Neuronal stem cell (in vitro differentiated cells): ENCODE results near the gene FAM25A.
"Not testable (repeated sequence)": the region's sequence is repeated elsewhere in the genome, so short reads cannot be mapped to it uniquely, and the experiment has no call there.

Source experiments
- DNase-seq: peaks from one replicate; pipeline ENCODE4 v3.0.0-alpha.2; 2013; ENCODE audit warnings: low spot score
- H2AFZ ChIP-seq: one replicate; pipeline ENCODE4 v1.6.1; 2013; ENCODE audit warnings: mild to moderate bottlenecking, low read length, inconsistent platforms
- H2AK5ac ChIP-seq: 2 replicates; pipeline ENCODE4 v1.6.1; 2013; ENCODE audit warnings: low read depth, mild to moderate bottlenecking, inconsistent platforms, low read length, moderate library complexity, mixed read lengths
- H2BK120ac ChIP-seq: 2 replicates; pipeline ENCODE4 v1.6.1; 2013; ENCODE audit warnings: low read depth, mild to moderate bottlenecking, inconsistent platforms, low read length, moderate library complexity, mixed read lengths
- H2BK12ac ChIP-seq: one replicate; pipeline ENCODE4 v1.6.1; 2013; ENCODE audit warnings: low read length, inconsistent platforms
- H2BK15ac ChIP-seq: 2 replicates; pipeline ENCODE4 v1.6.1; 2013; ENCODE audit warnings: mild to moderate bottlenecking, low read length, inconsistent platforms, mixed read lengths
- H2BK5ac ChIP-seq: one replicate; pipeline ENCODE4 v1.6.1; 2013; ENCODE audit warnings: inconsistent platforms, mild to moderate bottlenecking, low read length, moderate library complexity
- H3K14ac ChIP-seq: one replicate; pipeline ENCODE4 v1.6.1; 2013; ENCODE audit warnings: low read length, inconsistent platforms
- H3K18ac ChIP-seq: 2 replicates; pipeline ENCODE4 v1.6.1; 2013; ENCODE audit warnings: low read length, inconsistent platforms
- H3K23ac ChIP-seq: 2 replicates; pipeline ENCODE4 v1.6.1; 2013; ENCODE audit warnings: low read depth, mild to moderate bottlenecking, mixed read lengths, low read length, inconsistent platforms; ENCODE audit not compliant: poor library complexity
- H3K27ac ChIP-seq: replicated peaks from 3 replicates; pipeline ENCODE4 v1.5.1; 2013; ENCODE audit warnings: low read length, inconsistent platforms
- H3K27me3 ChIP-seq, 3 experiments: 2 replicates each; pipeline ENCODE4 v1.6.1; 2013; ENCODE audit warnings: low read length in 3 of 3, mild to moderate bottlenecking in 2 of 3, inconsistent platforms in 1 of 3, low read depth in 1 of 3, mixed read lengths in 1 of 3, moderate library complexity in 1 of 3; ENCODE audit not compliant: control insufficient read depth in 3 of 3, insufficient read depth in 3 of 3
- H3K36me3 ChIP-seq, 2 donors: replicated peaks in 1 of 2; 2 replicates each; pipeline ENCODE4 v1.6.1; 2013; ENCODE audit warnings: low read length in 2 of 2; ENCODE audit not compliant: control insufficient read depth in 2 of 2, insufficient read depth in 2 of 2
- H3K4ac ChIP-seq: 2 replicates; pipeline ENCODE4 v1.6.1; 2013; ENCODE audit warnings: inconsistent platforms, mild to moderate bottlenecking, low read length, moderate library complexity
- H3K4me1 ChIP-seq, 2 donors: 1 replicate in 1 of 2; 2 replicates in 1 of 2; pipeline ENCODE4 v1.6.1; 2013; ENCODE audit warnings: low read length in 2 of 2, low read depth in 1 of 2; ENCODE audit not compliant: control insufficient read depth in 2 of 2, insufficient read depth in 1 of 2
- H3K4me2 ChIP-seq: one replicate; pipeline ENCODE4 v1.6.1; 2013; ENCODE audit warnings: mild to moderate bottlenecking, low read length, inconsistent platforms; ENCODE audit not compliant: insufficient read depth, poor library complexity, severe bottlenecking
- H3K4me3 ChIP-seq, 2 donors: 2 replicates each; pipeline ENCODE4 v1.5.1; 2013; ENCODE audit warnings: low read length in 2 of 2, mild to moderate bottlenecking in 2 of 2, inconsistent platforms in 1 of 2, moderate library complexity in 1 of 2
- H3K79me1 ChIP-seq: one replicate; pipeline ENCODE4 v1.6.1; 2013; ENCODE audit warnings: low read depth, mild to moderate bottlenecking, inconsistent platforms, low read length, moderate library complexity
- H3K9ac ChIP-seq: one replicate; pipeline ENCODE4 v1.6.1; 2013; ENCODE audit warnings: mild to moderate bottlenecking, low read depth, low read length, inconsistent platforms; ENCODE audit not compliant: poor library complexity
- H3K9me3 ChIP-seq, 2 donors: replicated peaks in 1 of 2; 2 replicates each; pipeline versions ENCODE3 to v1.6.1; 2013; ENCODE audit warnings: low read length in 2 of 2, mild to moderate bottlenecking in 2 of 2, inconsistent platforms in 1 of 2, low read depth in 1 of 2, mixed read lengths in 1 of 2, moderate library complexity in 1 of 2; ENCODE audit not compliant: control insufficient read depth in 2 of 2, insufficient read depth in 1 of 2
- H4K8ac ChIP-seq: one replicate; pipeline ENCODE4 v1.6.1; 2013; ENCODE audit warnings: low read depth, mild to moderate bottlenecking, inconsistent platforms, low read length, moderate library complexity
- H4K91ac ChIP-seq: one replicate; pipeline ENCODE4 v1.6.1; 2013; ENCODE audit warnings: low read length, low read depth, mild to moderate bottlenecking, inconsistent platforms; ENCODE audit not compliant: poor library complexity
- WGBS, 2 donors: extraction: QIAGEN DNeasy Blood & Tissue Kit; methylation state at CpG; one replicate each; pipeline ENCODE4 v1.1.7; 2013; ENCODE audit warnings: missing lambda C conversion rate in 2 of 2, mixed read lengths in 1 of 2; ENCODE audit not compliant: insufficient read length in 2 of 2, insufficient replicate concordance in 1 of 2; ENCODE audit errors: extremely low coverage in 2 of 2; 5-methylcytosine and 5-hydroxymethylcytosine counted together

The FAM25A gene

DNA sequence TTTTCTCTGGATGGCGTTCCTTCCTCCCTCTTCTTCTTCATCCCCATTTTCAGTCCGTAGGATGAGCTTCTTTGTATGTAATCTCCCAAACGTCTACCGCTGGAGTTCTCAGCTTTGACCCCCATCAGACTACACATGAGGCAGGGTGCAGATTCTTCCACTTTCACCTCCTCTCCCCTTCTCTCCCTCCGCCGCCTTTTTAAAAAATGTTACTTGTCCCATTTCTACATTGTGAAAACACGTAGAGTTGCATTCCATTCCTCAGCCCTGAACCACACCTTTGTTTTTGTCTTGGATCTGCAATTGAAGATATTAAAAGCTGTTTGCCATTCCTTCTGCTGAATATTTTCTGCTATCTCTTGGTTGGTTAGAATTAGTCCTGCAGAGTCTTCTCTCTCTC is 45.6 kb upstream of the FAM25A start:
- H3K4me2 ChIP-seq: no peak overlapping the region
- peaks cover 6 to 16% of the 10 kb centered on the region in 2 donors for H3K4me1 ChIP-seq
- no peak overlapping the region for H3K4me3 ChIP-seq
- H2BK120ac ChIP-seq: no peak overlapping the region
- peaks cover 0 to 8% (median 0%) of the 10 kb centered on the region in 3 experiments for H3K27me3 ChIP-seq
- no peak overlapping the region for H3K23ac ChIP-seq
- no peak overlapping the region for H2BK12ac ChIP-seq
- no peak overlapping the region for H3K18ac ChIP-seq
- no peaks in the 10 kb centered on the region for H3K79me1 ChIP-seq
- no peak overlapping the region for H2AFZ ChIP-seq
- DNase-seq: no peak
- peaks cover 0 to 6% of the 10 kb centered on the region in 2 donors for H3K9me3 ChIP-seq
- H3K4ac ChIP-seq: no peak overlapping the region
- no CpG with 5 or more reads among the region's 7 CpGs for WGBS, 2 donors
- no peak overlapping the region for H2AK5ac ChIP-seq
- H2BK5ac ChIP-seq: no peak overlapping the region
- H2BK15ac ChIP-seq: no peak overlapping the region
- no peak overlapping the region for H4K8ac ChIP-seq
- H3K27ac ChIP-seq: no peak overlapping the region
- H3K9ac ChIP-seq: no peak overlapping the region
- H3K36me3 ChIP-seq: no peaks in the 10 kb centered on the region
- H3K14ac ChIP-seq: no peak overlapping the region
- H4K91ac ChIP-seq: no peak overlapping the region

DNA sequence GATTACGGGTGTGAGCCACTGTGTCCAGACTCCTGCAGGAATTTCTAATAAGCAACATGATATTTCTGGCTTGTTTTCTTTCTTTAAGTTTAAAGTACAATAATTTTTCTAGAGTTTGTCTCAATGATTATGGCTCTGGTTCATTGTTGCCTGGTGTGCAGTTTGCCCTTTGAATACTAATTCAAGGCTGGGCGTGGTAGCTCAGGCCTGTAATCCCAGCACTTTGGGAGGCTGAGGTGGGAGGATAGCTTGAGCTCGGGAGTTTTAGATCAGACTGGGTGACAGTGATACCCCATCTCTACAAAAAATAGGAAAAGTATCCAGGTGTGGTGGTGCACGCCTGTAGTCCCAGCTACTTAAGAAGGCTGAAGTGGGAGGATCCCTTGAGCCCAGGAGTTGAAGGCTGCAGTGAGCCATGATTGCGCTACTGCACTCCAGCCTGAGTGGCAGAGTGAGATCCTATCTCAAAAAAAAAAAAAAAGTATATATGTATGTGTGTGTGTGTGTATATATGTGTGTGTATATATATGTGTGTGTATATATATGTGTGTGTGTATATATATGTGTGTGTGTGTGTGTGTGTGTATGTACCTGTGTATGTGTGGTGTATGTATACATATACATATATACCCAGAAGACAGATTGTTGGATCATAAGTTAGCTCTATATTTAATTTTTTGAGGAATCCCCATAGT is 43.6 kb upstream of the FAM25A start:
- no peak for DNase-seq
- H3K79me1 ChIP-seq: no peaks in the 10 kb centered on the region
- peaks cover 0 to 6% of the 10 kb centered on the region in 2 donors for H3K9me3 ChIP-seq
- no CpG with 5 or more reads among the region's 5 CpGs for WGBS, 2 donors
- no peak overlapping the region for H2AFZ ChIP-seq
- no peak overlapping the region for H2AK5ac ChIP-seq
- no peak overlapping the region for H2BK15ac ChIP-seq
- H2BK5ac ChIP-seq: no peak overlapping the region
- H3K4ac ChIP-seq: no peak overlapping the region
- H3K14ac ChIP-seq: no peak overlapping the region
- no peak overlapping the region for H3K4me2 ChIP-seq
- no peak overlapping the region for H2BK12ac ChIP-seq
- H3K9ac ChIP-seq: no peak overlapping the region
- H3K4me3 ChIP-seq: no peak overlapping the region
- no peak overlapping the region for H4K8ac ChIP-seq
- H3K4me1 ChIP-seq: peaks cover 0 to 4% of the 10 kb centered on the region in 2 donors
- no peak overlapping the region for H3K27ac ChIP-seq
- H4K91ac ChIP-seq: no peak overlapping the region
- no peaks in the 10 kb centered on the region for H3K36me3 ChIP-seq
- H3K23ac ChIP-seq: no peak overlapping the region
- H2BK120ac ChIP-seq: no peak overlapping the region
- H3K18ac ChIP-seq: no peak overlapping the region
- H3K27me3 ChIP-seq: peaks cover 0 to 6% (median 0%) of the 10 kb centered on the region in 3 experiments

DNA sequence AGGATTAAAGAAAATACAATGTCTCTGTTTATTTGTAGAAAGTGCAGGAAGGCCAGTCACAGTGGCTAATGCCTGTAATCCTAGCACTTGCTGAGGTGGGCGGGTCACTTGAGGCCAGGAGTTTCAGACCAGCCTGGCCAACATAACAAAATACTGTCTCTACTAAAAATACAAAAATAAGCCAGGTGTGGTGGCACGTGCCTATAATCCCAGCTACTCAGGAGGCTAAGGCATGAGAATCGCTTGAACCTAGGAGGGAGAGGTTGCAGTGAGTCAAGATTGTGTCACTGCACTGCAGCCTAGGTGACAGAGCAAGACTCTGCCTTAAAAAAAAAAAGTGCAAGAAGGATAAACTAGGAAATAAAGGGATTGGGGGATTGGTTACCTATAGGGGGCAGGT is 41.6 kb upstream of the FAM25A start:
- not testable (repeated sequence) for H2AFZ ChIP-seq, H3K9ac ChIP-seq, H3K4me1 ChIP-seq, H2BK12ac ChIP-seq, H3K14ac ChIP-seq, H3K36me3 ChIP-seq, H2BK5ac ChIP-seq, H2BK15ac ChIP-seq, H3K4me3 ChIP-seq, H3K4me2 ChIP-seq, H4K91ac ChIP-seq, H3K23ac ChIP-seq, H2BK120ac ChIP-seq, H3K27me3 ChIP-seq, H3K27ac ChIP-seq, H3K79me1 ChIP-seq, H2AK5ac ChIP-seq, H4K8ac ChIP-seq, DNase-seq, H3K18ac ChIP-seq, H3K4ac ChIP-seq, H3K9me3 ChIP-seq
- no CpG with 5 or more reads among the region's 3 CpGs for WGBS, 2 donors

DNA sequence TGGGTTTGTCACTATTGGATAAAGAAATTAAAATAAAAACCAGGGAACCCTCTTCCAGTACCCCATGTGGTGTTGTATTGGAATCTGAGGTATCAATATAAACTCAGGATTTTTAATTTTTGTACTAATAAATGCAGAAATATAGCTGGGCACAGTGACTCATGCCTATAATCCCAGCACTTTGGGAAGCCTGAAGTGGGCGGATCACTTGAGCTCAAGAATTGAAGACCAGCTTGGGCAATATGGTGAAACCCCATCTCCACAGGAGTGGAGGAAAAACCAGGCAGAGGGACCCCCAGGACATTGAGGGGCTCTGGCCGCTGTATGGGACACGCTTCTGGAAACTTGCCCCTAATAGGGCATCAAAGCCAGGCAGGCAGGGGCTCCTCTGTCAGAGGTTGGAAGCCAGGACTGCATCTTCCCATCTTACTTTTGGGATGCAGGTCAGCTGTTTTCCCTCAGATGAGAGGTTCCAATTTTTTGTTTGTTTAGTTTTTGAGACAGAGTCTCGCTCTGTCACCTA is 40.7 kb upstream of the FAM25A start:
- H3K18ac ChIP-seq: no peak overlapping the region
- H2BK15ac ChIP-seq: no peak overlapping the region
- no peak overlapping the region for H4K91ac ChIP-seq
- WGBS, 2 donors: no CpG with 5 or more reads among the region's 4 CpGs
- H2AFZ ChIP-seq: no peak overlapping the region
- no peak for DNase-seq
- no peak overlapping the region for H3K9ac ChIP-seq
- H3K4me1 ChIP-seq: no peaks in the 10 kb centered on the region
- no peak overlapping the region for H2BK12ac ChIP-seq
- no peak overlapping the region for H2BK5ac ChIP-seq
- H3K27ac ChIP-seq: no peak overlapping the region
- no peak overlapping the region for H3K4me3 ChIP-seq
- H2AK5ac ChIP-seq: peak overlapping the region; percentile 68
- H3K23ac ChIP-seq: no peak overlapping the region
- H3K14ac ChIP-seq: no peak overlapping the region
- H3K4ac ChIP-seq: no peak overlapping the region
- no peak overlapping the region for H3K4me2 ChIP-seq
- H3K79me1 ChIP-seq: no peaks in the 10 kb centered on the region
- H3K36me3 ChIP-seq: no peaks in the 10 kb centered on the region
- H2BK120ac ChIP-seq: no peak overlapping the region
- peaks cover 0 to under 1% (median 0%) of the 10 kb centered on the region in 3 experiments for H3K27me3 ChIP-seq
- no peaks in the 10 kb centered on the region for H3K9me3 ChIP-seq
- no peak overlapping the region for H4K8ac ChIP-seq
